Measurements from ENCODE around the gene CTNNA3.

CTNNA3 gene

DNA sequence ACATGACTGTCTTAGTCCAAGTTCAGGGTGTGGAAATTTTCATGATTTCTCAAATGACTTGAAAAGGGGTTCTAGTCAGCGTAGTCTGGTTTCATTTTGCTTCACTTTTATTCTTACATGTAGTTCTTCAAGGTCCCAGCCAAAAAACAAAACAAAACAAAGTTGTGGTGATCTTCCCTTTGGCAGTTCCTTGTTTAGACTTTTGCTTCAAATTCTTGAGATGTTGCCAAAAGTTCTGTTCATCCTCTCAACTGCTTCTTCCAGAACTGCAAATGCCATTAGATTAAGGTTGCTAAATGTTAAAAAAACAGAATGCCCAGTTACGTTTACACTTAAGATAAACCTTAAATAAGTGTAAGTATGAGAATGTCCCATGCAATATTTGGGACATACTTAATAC, 1140.9 kb downstream of the CTNNA3 start:
- H3K9me3 Mint-ChIP-seq, result peaks cover 0 to 17% of the 10 kb centered on the region in 2 donors
- no peak for ATAC-seq
- DNase-seq, result no peak
- H3K27me3 Mint-ChIP-seq, result no peaks in the 10 kb centered on the region
- no peak overlapping the region for H3K27ac Mint-ChIP-seq
- H3K4me3 Mint-ChIP-seq, result no peak overlapping the region
- no peaks in the 10 kb centered on the region for H3K4me1 Mint-ChIP-seq

DNA sequence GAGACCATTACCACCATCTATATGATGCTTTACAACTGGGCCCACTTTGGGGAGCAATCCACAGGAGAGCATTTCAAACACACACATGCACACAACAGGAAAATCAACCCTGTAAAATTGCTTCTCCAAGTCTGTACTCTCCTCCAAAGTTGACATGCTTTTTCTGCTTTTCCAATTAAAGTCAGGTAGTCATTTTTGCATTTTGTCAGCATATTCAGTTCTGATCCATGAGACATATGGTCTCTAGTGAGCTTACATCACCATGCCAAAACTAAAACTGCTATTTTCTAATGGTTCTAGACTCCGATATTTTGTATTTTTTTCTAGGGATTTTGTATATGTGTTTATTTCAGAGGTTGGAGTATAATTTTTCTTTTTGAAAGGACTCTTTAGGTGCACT, 1143.7 kb downstream of the CTNNA3 start:
- no peak for ATAC-seq
- no peak for DNase-seq
- no peak overlapping the region for H3K27ac Mint-ChIP-seq
- H3K4me1 Mint-ChIP-seq, result no peaks in the 10 kb centered on the region
- no peak overlapping the region for H3K4me3 Mint-ChIP-seq
- H3K9me3 Mint-ChIP-seq, result peaks cover 0 to 6% of the 10 kb centered on the region in 2 donors
- H3K27me3 Mint-ChIP-seq, result no peaks in the 10 kb centered on the region

DNA sequence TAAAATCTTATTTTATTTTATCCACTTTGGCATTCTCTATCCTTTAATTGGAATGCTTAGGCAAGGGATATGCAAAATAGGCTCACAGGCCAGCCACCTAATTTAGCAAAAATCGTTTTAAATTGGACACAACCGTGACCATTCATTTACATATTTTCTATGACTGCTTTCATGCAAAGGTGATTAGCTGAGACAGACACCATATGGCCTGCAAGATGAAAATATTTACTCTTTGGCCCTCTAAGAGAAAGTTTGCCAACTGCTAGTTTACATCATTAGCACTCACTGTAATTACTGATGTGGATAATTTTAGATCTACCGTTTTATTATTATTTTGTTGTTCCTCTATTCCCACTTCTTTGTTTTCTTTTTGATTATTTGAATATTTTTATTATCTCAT, 1145.6 kb downstream of the CTNNA3 start:
- Mint-ChIP-seq H3K4me3 (no peak overlapping the region), H3K27ac (no peak overlapping the region), H3K9me3 (peaks cover 0 to 6% of the 10 kb centered on the region in 2 donors), H3K27me3 (no peaks in the 10 kb centered on the region), H3K4me1 (no peaks in the 10 kb centered on the region)
- ATAC-seq (no peak), DNase-seq (no peak)

DNA sequence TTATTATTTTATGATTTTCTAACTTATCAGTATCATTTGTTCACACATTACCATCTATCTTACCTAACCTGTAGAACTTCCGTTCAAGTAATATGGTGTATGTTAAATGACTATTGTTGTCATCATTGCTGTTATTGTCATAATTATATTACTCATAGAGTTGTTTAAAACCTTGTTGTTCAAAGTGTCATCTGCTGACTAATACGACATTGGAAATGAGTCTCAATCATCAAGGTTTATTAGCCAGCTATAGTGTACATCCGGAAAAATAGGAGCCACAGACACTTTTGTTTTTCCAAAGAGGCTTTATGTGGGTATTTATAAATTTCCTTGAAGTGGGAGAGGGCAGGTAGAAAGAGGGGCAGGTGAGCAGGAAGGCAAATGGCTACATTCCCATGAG, 1157.1 kb downstream of the CTNNA3 start:
- H3K27ac Mint-ChIP-seq, result no peak overlapping the region
- H3K9me3 Mint-ChIP-seq, result peaks cover 0 to 15% of the 10 kb centered on the region in 2 donors
- H3K4me3 Mint-ChIP-seq, result no peak overlapping the region
- H3K4me1 Mint-ChIP-seq, result no peaks in the 10 kb centered on the region
- DNase-seq (no peak), ATAC-seq (no peak)
- no peaks in the 10 kb centered on the region for H3K27me3 Mint-ChIP-seq

DNA sequence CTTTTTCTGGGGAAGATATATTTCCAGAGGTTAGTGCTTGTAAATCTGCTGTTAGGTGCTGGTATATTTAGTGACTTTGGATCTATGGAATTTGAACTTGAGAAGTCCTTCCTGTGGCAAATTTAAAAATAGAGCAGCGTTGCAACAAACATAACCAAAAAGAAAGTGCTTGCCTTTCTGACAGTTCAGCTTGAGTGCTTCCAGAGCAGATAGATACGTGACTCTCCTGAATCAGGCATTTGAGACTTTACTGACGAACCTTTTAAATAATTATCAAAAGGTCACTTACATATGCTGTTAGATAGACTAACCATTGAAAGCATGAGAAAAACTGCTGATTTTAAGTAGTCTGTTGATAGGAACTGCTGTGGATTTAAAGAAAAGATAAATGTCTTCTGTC, 1157.6 kb downstream of the CTNNA3 start:
- ATAC-seq (no peak), DNase-seq (no peak)
- no peaks in the 10 kb centered on the region for H3K27me3 Mint-ChIP-seq

DNA sequence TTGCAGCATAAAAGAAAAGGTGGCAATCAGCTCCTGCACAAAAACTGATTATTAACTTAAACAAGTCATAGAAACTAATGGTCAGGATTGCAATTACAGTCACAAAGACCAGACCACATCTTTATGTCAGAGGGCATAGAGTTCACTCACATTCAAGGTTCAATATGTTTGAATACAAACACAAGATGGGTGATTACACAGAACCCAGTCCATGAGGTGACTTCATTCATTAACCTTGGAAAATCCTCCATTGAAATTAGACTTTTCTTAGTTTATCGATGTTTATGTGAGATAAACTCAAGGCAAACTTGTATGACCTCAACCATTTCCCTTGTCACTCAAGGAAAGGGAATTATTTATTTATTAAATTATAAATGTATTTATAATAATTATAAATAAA, 1158.8 kb downstream of the CTNNA3 start:
- Mint-ChIP-seq H3K9me3 (peaks cover 8 to 19% of the 10 kb centered on the region in 2 donors), H3K4me3 (no peak overlapping the region), H3K27ac (no peak overlapping the region), H3K27me3 (no peaks in the 10 kb centered on the region), H3K4me1 (no peaks in the 10 kb centered on the region)
- DNase-seq (no peak), ATAC-seq (no peak)

More for the DNA sequence above, 1157.6 kb downstream of the CTNNA3 start:
- no peaks in the 10 kb centered on the region for H3K4me1 Mint-ChIP-seq
- no peak overlapping the region for H3K27ac Mint-ChIP-seq
- H3K4me3 Mint-ChIP-seq, result no peak overlapping the region
- peaks cover under 1 to 15% of the 10 kb centered on the region in 2 donors for H3K9me3 Mint-ChIP-seq

DNA sequence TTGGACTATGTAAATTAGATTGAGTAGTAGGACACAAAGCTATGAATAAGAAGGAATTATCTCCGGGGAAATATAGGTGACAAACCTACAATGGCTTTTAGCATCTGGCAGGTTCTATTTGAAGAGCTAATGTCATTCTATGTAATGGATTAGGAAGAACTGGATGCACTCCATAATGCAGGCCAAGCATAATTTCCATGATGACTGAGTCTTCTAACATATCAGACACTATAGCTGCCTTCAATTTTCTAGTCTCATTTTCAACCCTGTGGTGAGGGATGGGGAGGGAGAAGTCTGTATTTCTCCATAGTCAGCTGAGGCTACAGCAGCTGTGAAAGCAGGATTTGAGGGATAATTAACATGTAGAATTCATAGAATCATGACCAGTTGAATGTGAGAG, 1160.6 kb downstream of the CTNNA3 start:
- no peak overlapping the region for H3K27ac Mint-ChIP-seq
- ATAC-seq (no peak), DNase-seq (no peak)
- no peaks in the 10 kb centered on the region for H3K4me1 Mint-ChIP-seq
- H3K27me3 Mint-ChIP-seq, result no peaks in the 10 kb centered on the region
- H3K4me3 Mint-ChIP-seq, result no peak overlapping the region
- peaks cover 8 to 19% of the 10 kb centered on the region in 2 donors for H3K9me3 Mint-ChIP-seq

DNA sequence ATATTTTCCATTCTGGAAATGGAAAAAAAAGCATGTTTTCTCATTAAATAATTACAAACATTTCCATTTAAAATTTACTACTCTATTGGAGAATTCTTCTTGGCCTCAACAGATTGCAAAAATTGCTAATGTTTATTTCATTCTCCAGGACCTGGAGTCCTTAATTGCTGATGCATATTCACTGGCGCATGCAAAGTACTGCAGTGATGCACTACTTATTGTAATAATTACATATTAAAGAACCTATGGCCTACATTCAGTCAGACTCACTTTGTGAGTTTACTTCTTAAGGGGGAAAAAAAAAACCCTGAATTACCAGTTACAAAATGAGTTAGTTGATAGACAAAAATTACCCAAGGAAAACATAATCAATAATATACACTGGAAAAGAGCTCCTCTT, 1161.1 kb downstream of the CTNNA3 start:
- ATAC-seq (no peak), DNase-seq (no peak)
- H3K27ac Mint-ChIP-seq, result no peak overlapping the region

DNA sequence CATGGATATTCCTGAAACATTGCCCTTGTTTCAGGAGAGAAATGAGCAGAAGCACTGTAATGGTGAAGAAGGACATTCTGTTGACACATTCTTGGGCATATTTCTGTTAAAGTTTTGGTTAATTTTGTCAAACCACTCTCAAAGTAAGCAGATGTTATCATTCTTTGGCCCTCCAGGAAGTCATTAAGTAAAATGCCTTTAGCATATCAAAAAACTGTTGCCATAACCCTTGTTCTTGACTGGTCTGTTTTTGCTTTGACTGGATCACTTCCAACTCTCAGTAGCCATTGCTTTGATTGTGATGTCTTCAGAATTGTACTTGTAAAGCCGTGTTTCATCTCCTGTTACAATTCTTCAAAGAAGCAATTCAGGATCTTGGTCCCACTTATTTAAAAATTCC, 1174.5 kb downstream of the CTNNA3 start:
- no peak for ATAC-seq
- Mint-ChIP-seq H3K4me1 (no peaks in the 10 kb centered on the region), H3K27me3 (no peaks in the 10 kb centered on the region), H3K27ac (no peak overlapping the region), H3K4me3 (no peak overlapping the region), H3K9me3 (peaks cover 5 to 14% of the 10 kb centered on the region in 2 donors)
- no peak for DNase-seq

More for the DNA sequence above, 1161.1 kb downstream of the CTNNA3 start:
- Mint-ChIP-seq H3K4me1 (no peaks in the 10 kb centered on the region), H3K4me3 (no peak overlapping the region), H3K27me3 (no peaks in the 10 kb centered on the region), H3K9me3 (peaks cover 8 to 19% of the 10 kb centered on the region in 2 donors)

DNA sequence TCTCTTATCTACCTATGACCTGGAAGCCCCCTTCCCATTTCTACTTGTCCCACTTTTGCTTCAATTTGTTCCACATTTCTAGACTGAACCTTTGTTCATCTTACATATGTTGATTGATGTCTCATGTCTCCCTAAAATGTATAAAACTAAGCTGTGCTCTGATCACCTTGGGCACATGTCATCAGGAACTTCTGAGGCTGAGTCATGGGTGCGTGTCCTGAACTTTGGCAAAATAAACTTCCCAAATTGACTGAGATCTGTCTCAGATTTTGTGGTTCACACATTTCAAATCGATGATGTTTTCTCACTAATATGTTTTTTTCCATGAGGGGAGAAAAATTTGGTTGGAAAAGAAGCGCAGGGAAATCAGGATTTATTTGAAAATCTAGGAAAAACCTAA, 1176.4 kb downstream of the CTNNA3 start:
- Mint-ChIP-seq H3K9me3 (peaks cover 5 to 14% of the 10 kb centered on the region in 2 donors), H3K27ac (no peak overlapping the region), H3K4me3 (no peak overlapping the region), H3K4me1 (no peaks in the 10 kb centered on the region), H3K27me3 (no peaks in the 10 kb centered on the region)
- DNase-seq (no peak), ATAC-seq (no peak)

DNA sequence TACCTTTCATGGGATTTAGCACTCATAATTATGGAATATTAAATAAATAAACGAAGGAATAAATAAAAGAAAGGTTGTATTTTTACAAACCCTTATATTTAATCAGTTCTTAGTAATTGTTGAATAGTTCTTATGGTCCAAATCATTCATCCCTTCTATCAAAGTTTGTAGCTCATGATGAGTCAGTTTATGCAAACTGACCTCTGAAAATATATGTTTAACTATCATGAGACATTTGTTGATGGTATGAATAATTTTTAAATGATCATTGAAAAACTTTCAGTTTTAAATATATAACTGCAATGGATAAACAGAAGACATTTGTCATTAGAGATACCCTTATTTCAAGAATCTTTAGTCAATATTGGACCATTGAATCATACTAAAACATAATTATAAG, 1181.3 kb downstream of the CTNNA3 start:
- Mint-ChIP-seq H3K4me3 (no peak overlapping the region), H3K9me3 (peaks cover 4 to 11% of the 10 kb centered on the region in 2 donors), H3K27ac (no peak overlapping the region), H3K4me1 (no peaks in the 10 kb centered on the region), H3K27me3 (no peaks in the 10 kb centered on the region)
- DNase-seq (no peak), ATAC-seq (no peak)

DNA sequence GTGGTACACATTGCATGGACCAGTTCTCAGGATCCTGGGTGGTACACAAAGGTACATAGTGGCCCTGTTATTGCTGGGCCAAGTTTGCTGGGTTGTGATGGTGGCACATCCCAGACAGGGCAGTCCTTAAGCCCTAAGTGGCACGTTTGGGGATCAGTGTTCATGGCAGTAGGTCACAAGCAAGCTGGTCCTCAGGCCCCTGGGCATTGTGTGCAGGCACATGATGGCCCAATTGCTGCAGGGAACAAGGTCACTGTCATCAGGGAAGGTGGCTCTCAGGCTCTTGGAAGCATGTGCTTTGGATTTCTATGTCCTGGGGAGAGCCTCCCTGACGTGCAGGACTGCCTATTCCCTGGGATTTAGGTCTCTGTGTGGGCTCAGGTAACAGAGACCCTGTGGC, 1182.5 kb downstream of the CTNNA3 start:
- H3K4me1 Mint-ChIP-seq, result no peaks in the 10 kb centered on the region
- no peak overlapping the region for H3K4me3 Mint-ChIP-seq
- H3K27me3 Mint-ChIP-seq, result no peaks in the 10 kb centered on the region
- H3K9me3 Mint-ChIP-seq, result peaks cover 4 to 7% of the 10 kb centered on the region in 2 donors
- ATAC-seq, result no peak
- no peak for DNase-seq
- no peak overlapping the region for H3K27ac Mint-ChIP-seq

DNA sequence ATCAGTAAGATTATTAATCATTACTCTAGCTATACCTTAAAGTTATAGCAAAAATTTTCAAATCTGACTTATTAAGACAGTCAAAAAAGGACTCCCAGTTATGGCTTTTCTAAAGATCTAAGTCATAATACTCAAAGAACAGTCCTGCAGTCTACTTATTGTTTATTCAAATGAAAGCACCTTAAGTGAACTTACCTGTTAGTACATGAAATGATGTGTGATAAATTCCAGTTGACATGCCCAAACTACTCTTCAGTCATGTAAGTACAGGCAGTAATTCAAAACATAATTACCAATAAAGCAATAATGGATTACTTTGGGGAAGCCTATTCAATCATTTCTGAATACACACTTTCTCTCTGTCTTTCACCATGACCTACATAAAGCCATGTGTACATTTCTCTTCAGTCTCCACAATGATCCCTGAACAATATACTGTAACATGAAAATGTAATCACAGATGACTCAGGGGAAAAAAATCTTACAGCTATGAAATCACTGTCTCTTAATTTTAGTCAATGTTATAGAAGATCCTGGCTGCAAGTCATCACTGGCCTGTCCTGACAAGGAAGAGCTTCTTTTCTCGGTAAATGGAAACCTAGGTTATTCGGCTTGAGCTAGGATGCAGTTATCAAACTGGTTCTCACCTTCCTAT, 1190.9 kb downstream of the CTNNA3 start:
- H3K27me3 Mint-ChIP-seq, result no peaks in the 10 kb centered on the region

DNA sequence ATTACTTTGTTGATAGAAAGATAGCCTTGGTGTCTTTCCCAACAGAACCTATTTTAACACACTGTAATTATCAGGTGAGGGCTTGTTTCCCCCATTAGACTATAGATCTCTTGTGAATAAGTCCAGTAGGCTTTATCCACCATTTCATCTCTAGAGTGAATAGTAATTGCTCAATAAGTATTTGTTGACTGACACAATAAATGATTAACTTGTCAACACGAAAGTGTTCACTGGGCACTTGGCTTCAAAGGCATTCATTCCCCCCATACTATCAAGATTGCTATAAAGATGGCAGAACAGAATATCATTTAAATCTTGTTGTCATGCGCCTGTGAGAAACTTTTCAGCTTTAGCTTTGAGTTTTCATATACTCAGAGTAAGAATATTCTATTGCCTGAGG, 1194.6 kb downstream of the CTNNA3 start:
- Mint-ChIP-seq H3K27ac (no peak overlapping the region), H3K4me3 (no peak overlapping the region), H3K27me3 (no peaks in the 10 kb centered on the region), H3K9me3 (no peaks in the 10 kb centered on the region), H3K4me1 (no peaks in the 10 kb centered on the region)
- no peak for DNase-seq
- no peak for ATAC-seq

More for the DNA sequence above, 1190.9 kb downstream of the CTNNA3 start:
- Mint-ChIP-seq H3K4me1 (no peaks in the 10 kb centered on the region), H3K4me3 (no peak overlapping the region), H3K9me3 (no peaks in the 10 kb centered on the region), H3K27ac (no peak overlapping the region)
- DNase-seq (no peak), ATAC-seq (no peak)

DNA sequence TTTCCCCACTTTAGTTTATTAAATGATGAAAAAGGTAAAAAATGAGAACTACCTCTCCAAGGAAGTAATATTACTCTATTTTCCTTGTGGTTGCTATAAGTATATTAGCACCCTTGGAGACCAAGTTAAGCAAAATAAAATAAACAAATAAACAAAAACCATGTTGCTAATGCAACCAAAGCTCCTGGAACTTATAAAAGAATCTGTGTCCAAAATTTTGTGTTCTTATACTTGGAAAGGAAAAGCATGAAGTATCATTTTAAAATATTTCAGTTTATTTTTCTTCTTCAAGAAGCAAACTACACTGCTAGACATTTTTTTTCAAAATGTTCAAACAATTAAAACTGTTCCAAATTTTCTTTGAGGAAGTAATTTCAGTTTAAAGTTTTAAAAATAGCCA, 1212.0 kb downstream of the CTNNA3 start:
- no peak for ATAC-seq

DNA sequence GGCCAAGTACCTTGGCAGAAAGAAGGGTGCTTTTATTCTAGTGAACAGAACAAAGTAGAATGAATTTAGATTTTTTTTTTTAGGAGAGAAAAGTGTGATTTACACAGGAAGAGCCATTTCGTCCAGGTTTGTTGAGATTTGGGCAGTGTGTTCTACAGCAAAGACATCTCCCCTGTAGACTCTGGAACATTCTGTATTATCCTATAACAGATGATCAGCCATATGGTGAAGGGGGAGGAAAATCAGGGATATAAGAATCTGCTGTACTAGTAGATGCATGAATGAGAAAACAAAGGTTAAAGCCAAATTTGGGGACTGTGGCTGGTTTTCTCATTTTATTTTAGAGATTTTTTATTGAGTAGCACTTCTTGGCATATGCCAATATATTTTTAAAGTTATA, 1223.8 kb downstream of the CTNNA3 start:
- no peak for DNase-seq
- H3K4me3 Mint-ChIP-seq, result no peak overlapping the region
- no peaks in the 10 kb centered on the region for H3K27me3 Mint-ChIP-seq
- peaks cover 4 to 20% of the 10 kb centered on the region in 2 donors for H3K9me3 Mint-ChIP-seq
- no peaks in the 10 kb centered on the region for H3K4me1 Mint-ChIP-seq
- no peak for ATAC-seq
- H3K27ac Mint-ChIP-seq, result no peak overlapping the region

More for the DNA sequence above, 1212.0 kb downstream of the CTNNA3 start:
- peaks cover 9% of the 10 kb centered on the region in 2 donors for H3K9me3 Mint-ChIP-seq
- DNase-seq, result no peak
- H3K4me1 Mint-ChIP-seq, result no peaks in the 10 kb centered on the region
- no peak overlapping the region for H3K27ac Mint-ChIP-seq
- no peaks in the 10 kb centered on the region for H3K27me3 Mint-ChIP-seq
- H3K4me3 Mint-ChIP-seq, result no peak overlapping the region

DNA sequence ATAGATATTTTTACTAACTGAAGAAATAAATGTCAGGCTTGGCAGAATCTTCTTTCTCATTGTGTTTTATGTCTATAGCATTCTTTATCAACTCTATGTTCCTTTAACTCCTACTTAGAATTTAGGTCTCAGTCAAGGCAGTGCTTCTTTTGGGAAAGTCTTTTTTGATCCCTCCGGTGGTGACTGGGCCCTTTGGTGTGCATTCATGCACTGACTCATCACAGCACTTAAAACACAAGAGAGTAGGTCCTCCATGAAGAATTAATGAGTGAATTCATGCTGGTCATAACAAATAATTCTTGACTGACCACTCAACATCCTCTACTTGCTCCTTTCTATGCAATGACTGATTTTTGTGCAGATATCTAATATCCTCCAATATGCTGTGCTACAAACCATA, 1229.0 kb downstream of the CTNNA3 start:
- no peak for ATAC-seq
- Mint-ChIP-seq H3K4me3 (no peak overlapping the region), H3K27me3 (no peaks in the 10 kb centered on the region)

More for the DNA sequence above, 1229.0 kb downstream of the CTNNA3 start:
- no peak for DNase-seq
- Mint-ChIP-seq H3K4me1 (no peaks in the 10 kb centered on the region), H3K9me3 (peaks cover 0 to 12% of the 10 kb centered on the region in 2 donors), H3K27ac (no peak overlapping the region)

Data from stimulated activated naive CD8-positive, alpha-beta T cell treated with anti-CD3 and anti-CD28 coated beads, Interleukin-15, amount 100 ng/mL, for 72 hours (primary cell).